ENCODE results near the gene P3H2.

DNA sequence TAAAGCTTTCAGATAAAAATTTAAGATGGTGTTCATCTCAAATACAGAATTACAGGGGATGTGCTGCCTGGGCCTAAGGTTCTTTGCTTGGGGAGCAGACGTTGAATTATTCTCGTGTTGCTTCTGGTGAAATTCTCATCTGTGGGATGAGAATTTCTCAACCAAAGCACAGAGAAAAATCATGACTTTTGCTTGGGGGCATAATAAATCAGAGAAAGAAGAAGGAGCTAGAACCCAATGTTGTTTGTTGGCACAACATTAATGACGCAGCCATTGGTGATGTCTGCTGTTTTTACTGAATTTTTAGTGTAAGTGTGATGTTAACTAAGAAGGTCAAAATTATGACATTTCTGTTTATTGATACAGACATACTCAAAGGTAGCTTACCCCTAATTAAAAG, 35.7 kb downstream of the P3H2 start:
- TF ChIP-seq, protein P1, sequence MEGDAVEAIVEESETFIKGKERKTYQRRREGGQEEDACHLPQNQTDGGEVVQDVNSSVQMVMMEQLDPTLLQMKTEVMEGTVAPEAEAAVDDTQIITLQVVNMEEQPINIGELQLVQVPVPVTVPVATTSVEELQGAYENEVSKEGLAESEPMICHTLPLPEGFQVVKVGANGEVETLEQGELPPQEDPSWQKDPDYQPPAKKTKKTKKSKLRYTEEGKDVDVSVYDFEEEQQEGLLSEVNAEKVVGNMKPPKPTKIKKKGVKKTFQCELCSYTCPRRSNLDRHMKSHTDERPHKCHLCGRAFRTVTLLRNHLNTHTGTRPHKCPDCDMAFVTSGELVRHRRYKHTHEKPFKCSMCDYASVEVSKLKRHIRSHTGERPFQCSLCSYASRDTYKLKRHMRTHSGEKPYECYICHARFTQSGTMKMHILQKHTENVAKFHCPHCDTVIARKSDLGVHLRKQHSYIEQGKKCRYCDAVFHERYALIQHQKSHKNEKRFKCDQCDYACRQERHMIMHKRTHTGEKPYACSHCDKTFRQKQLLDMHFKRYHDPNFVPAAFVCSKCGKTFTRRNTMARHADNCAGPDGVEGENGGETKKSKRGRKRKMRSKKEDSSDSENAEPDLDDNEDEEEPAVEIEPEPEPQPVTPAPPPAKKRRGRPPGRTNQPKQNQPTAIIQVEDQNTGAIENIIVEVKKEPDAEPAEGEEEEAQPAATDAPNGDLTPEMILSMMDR (IDR thresholded peaks at IDR 0.05; ENCODE audit: poor library complexity) = no peak
- TF ChIP-seq EZH2 (IDR thresholded peaks at IDR 0.05; ENCODE audit: borderline replicate concordance) = no peak

All from hepatocyte (in vitro differentiated cells).